Panc1 (cell line): ENCODE results near the gene N4BP3. TPM values are rescaled to one million over a fixed set of nuclear protein-coding genes. Genes with fewer than 3 reads are reported as not detected.

Source experiments
- ATAC-seq: fragments of 200-7000 bp; cut with Tn5 transposase; 2 replicates; pipeline ENCODE4 v1.9.1; 2020; ENCODE audit warnings: mild to moderate bottlenecking, moderate library complexity
- BruUV-seq: library from RNA; stranded (reverse); fragments of 400-500 nt; replicated peaks from 2 replicates; lab custom pipeline; 2021; lab: Mats Ljungman, UMichigan
- CTCF ChIA-PET: fragments of 300-600 bp; sonication (Branson Sonifier 250); formaldehyde crosslinking; loops from one replicate; lab custom pipeline; 2022; ENCODE audit warnings: antibody characterized with exemption; lab: Charles Lee
- POLR2A ChIA-PET: fragments of 300-600 bp; sonication (Branson Sonifier 250); formaldehyde crosslinking; loops from one replicate; lab custom pipeline; 2022; ENCODE audit warnings: antibody characterized with exemption; lab: Charles Lee
- DNase-seq: peaks from one replicate; pipeline ENCODE4 v3.0.0-alpha.2; 2010; ENCODE audit warnings: low read depth, low spot score
- H3K27ac ChIP-seq: 2 replicates; pipeline ENCODE4 v1.5.1; 2011; ENCODE audit warnings: mild to moderate bottlenecking, low read length, inconsistent platforms
- H3K27me3 ChIP-seq: fragments of 200-500 bp; sonication (Bioruptor generic); 2 replicates; pipeline ENCODE4 v1.6.0; 2014; ENCODE audit warnings: low read length, inconsistent platforms; ENCODE audit not compliant: control insufficient read depth, insufficient read depth
- H3K36me3 ChIP-seq: fragments of 200-500 bp; sonication (Bioruptor generic); 2 replicates; pipeline ENCODE4 v1.5.1; 2014; ENCODE audit warnings: inconsistent platforms, mild to moderate bottlenecking, low read length, moderate library complexity; ENCODE audit not compliant: control insufficient read depth, insufficient read depth
- H3K4me1 ChIP-seq: 2 replicates; pipeline ENCODE4 v1.5.1; 2011; ENCODE audit warnings: inconsistent platforms, mild to moderate bottlenecking, low read length, moderate library complexity; ENCODE audit not compliant: control insufficient read depth, insufficient read depth
- H3K4me3 ChIP-seq, 2 experiments: 2 replicates each; pipeline ENCODE4 v1.5.1; 2011 to 2012; ENCODE audit warnings: low read depth in 2 of 2, low read length in 2 of 2, mild to moderate bottlenecking in 2 of 2, inconsistent platforms in 1 of 2, moderate library complexity in 1 of 2
- H3K9me3 ChIP-seq: fragments of 200-500 bp; sonication (Bioruptor generic); 2 replicates; pipeline ENCODE4 v1.5.1; 2014; ENCODE audit warnings: low read depth, mild to moderate bottlenecking, inconsistent platforms, low read length, moderate library complexity; ENCODE audit not compliant: control insufficient read depth, insufficient read depth
- CTCF ChIP-seq: fragments of 450-650 bp; IDR thresholded peaks from 2 replicates; pipeline ENCODE4 v1.5.1; 2017; ENCODE audit warnings: mild to moderate bottlenecking
- POLR2AphosphoS5 ChIP-seq: IDR thresholded peaks from 2 replicates; pipeline ENCODE4 v1.6.1; 2012; ENCODE audit warnings: mild to moderate bottlenecking, low read depth, low read length, moderate library complexity
- REST ChIP-seq, 2 experiments: IDR thresholded peaks; 2 replicates each; pipeline ENCODE4 v1.6.1; 2011 to 2012; ENCODE audit warnings: low read depth in 2 of 2, control low read depth in 1 of 2, low read length in 1 of 2, mild to moderate bottlenecking in 1 of 2, moderate library complexity in 1 of 2; ENCODE audit not compliant: insufficient read depth in 1 of 2
- SIN3A ChIP-seq: IDR thresholded peaks from 2 replicates; pipeline ENCODE4 v1.6.1; 2012; ENCODE audit warnings: low read depth, mild to moderate bottlenecking, low read length, moderate library complexity, borderline replicate concordance; ENCODE audit not compliant: insufficient read depth
- TCF7L2 ChIP-seq: IDR thresholded peaks from 2 replicates; pipeline ENCODE4 v1.6.1; 2011; ENCODE audit warnings: mild to moderate bottlenecking, low read depth, low read length, inconsistent platforms
- in situ Hi-C: cut with HindIII; loops from 2 replicates; pipeline ENCODE4 v1.10.0; 2016; ENCODE audit warnings: low sequenced_read_pairs, low pct_unique_long_range_greater_than_20kb
- intact Hi-C: fragments of 100-400 bp; cut with micrococcal nuclease; formaldehyde crosslinking; loops from one replicate; pipeline ENCODE4 v1.10.0; 2022; ENCODE audit not compliant: unreplicated experiment
- total RNA-seq: library from RNA; stranded (reverse); gene quantifications from one replicate; pipeline ENCODE4 v1.2.1, GENCODE V29; 2021; ENCODE audit not compliant: unreplicated experiment

N4BP3 gene
- total RNA-seq, 1 experiment from 2014 or later, result 2.3 TPM

GRCh38 chr5:178155065-178155464 is 41.7 kb downstream of the N4BP3 start:
- peak overlapping the region; percentile 70; the same call in 1 of the 2 replicates for H3K27ac ChIP-seq
- ATAC-seq (no peak), DNase-seq (no peak)
- CTCF ChIA-PET, result no interaction called here
- H3K4me1 ChIP-seq, result peaks cover 13% of the 10 kb centered on the region
- intact Hi-C loops, result no loop called here
- H3K36me3 ChIP-seq, result peaks cover 6% of the 10 kb centered on the region
- POLR2A ChIA-PET, result interaction anchor here (1.1 kb wide), 1 partner anchor 49 kb away, joined by 3 read pairs; the partner anchor contains the start of gene HNRNPAB
- peak overlapping the region; percentile 84 to 97 for H3K4me3 ChIP-seq
- in situ Hi-C loops, result no loop called here
- H3K27me3 ChIP-seq, result no peaks in the 10 kb centered on the region
- TF ChIP-seq SIN3A, result no peak
- TF ChIP-seq TCF7L2, result no peak
- no peak for TF ChIP-seq REST (IDR thresholded peaks at IDR 0.05; ENCODE audit: insufficient read depth in 1 of 2, low read depth in 2 of 2, low read length in 1 of 2)
- no peak for TF ChIP-seq POLR2AphosphoS5
- TF ChIP-seq CTCF, result no peak
- no peaks in the 10 kb centered on the region for H3K9me3 ChIP-seq
- BruUV-seq, result no TSS peak

GRCh38 chr5:178160176-178160575 is 46.8 kb downstream of the N4BP3 start:
- ChIA-PET CTCF (no interaction called here), POLR2A (no interaction called here)
- in situ Hi-C loops, result no loop called here
- Histone ChIP-seq H3K9me3 (no peaks in the 10 kb centered on the region), H3K4me1 (no peaks in the 10 kb centered on the region; the same call in 1 of the 2 replicates), H3K36me3 (no peaks in the 10 kb centered on the region), H3K27me3 (no peaks in the 10 kb centered on the region), H3K4me3 (no peak overlapping the region), H3K27ac (no peak overlapping the region)
- BruUV-seq, result no TSS peak
- ATAC-seq (no peak), DNase-seq (no peak)
- intact Hi-C loops, result no loop called here
- no peak for TF ChIP-seq CTCF
- TF ChIP-seq POLR2AphosphoS5, result no peak
- TF ChIP-seq SIN3A, result no peak
- TF ChIP-seq REST (IDR thresholded peaks at IDR 0.05; ENCODE audit: insufficient read depth in 1 of 2, low read depth in 2 of 2, low read length in 1 of 2), result no peak
- TF ChIP-seq TCF7L2, result no peak
